Endodermal cell (in vitro differentiated cells): Measurements from ENCODE around the gene ZNF429. TPM values are rescaled to one million over a fixed set of nuclear protein-coding genes. Genes with fewer than 3 reads are reported as not detected.

Experiments
- DNase-seq: peaks from one replicate; pipeline ENCODE4 v3.0.0-alpha.2; 2017
- H3K27ac ChIP-seq: 2 replicates; pipeline ENCODE4 v1.5.1; 2013; ENCODE audit warnings: mild to moderate bottlenecking, low read depth, low read length, moderate library complexity
- H3K27me3 ChIP-seq: 2 replicates; pipeline ENCODE4 v1.6.1; 2013; ENCODE audit warnings: mild to moderate bottlenecking, low read length, moderate library complexity; ENCODE audit not compliant: insufficient read depth, control insufficient read depth, poor library complexity, severe bottlenecking
- H3K36me3 ChIP-seq: 2 replicates; pipeline ENCODE4 v1.7.0; 2013; ENCODE audit warnings: mild to moderate bottlenecking, low read length, moderate library complexity; ENCODE audit not compliant: control insufficient read depth, insufficient read depth
- H3K4me1 ChIP-seq: one replicate; pipeline ENCODE4 v1.7.0; 2013; ENCODE audit warnings: low read length; ENCODE audit not compliant: control insufficient read depth, insufficient read depth
- H3K4me3 ChIP-seq: 2 replicates; pipeline ENCODE4 v1.5.1; 2013; ENCODE audit warnings: mild to moderate bottlenecking, low read length, moderate library complexity
- H3K9ac ChIP-seq: 2 replicates; pipeline ENCODE4 v1.6.1; 2013; ENCODE audit warnings: mild to moderate bottlenecking, low read length, moderate library complexity; ENCODE audit not compliant: poor library complexity, severe bottlenecking; ENCODE audit errors: extremely low read depth
- H3K9me3 ChIP-seq: 2 replicates; pipeline ENCODE4 v1.6.1; 2013; ENCODE audit warnings: mild to moderate bottlenecking, low read length, moderate library complexity; ENCODE audit not compliant: control insufficient read depth
- H3K27ac Mint-ChIP-seq: 2 replicates; pipeline ENCODE4 v1.8.0; 2020; ENCODE audit warnings: mixed read lengths
- H3K27me3 Mint-ChIP-seq: 2 replicates; pipeline ENCODE4 v1.8.0; 2021; ENCODE audit warnings: mild to moderate bottlenecking, mixed read lengths; ENCODE audit not compliant: insufficient read depth
- H3K36me3 Mint-ChIP-seq: 2 replicates; pipeline ENCODE4 v1.8.0; 2020; ENCODE audit warnings: low read depth, mixed read lengths
- H3K4me1 Mint-ChIP-seq: 2 replicates; pipeline ENCODE4 v1.8.0; 2020; ENCODE audit warnings: mixed read lengths
- H3K4me3 Mint-ChIP-seq: 2 replicates; pipeline ENCODE4 v1.8.0; 2020; ENCODE audit warnings: mild to moderate bottlenecking, moderate library complexity, mixed read lengths
- H3K9me3 Mint-ChIP-seq: 2 replicates; pipeline ENCODE4 v1.8.0; 2020; ENCODE audit warnings: mild to moderate bottlenecking, mixed read lengths
- WGBS, 2 experiments: methylation state at CpG; one replicate each; pipeline versions ENCODE4 v1.1.5 to v1.1.7; 2013; ENCODE audit warnings: missing lambda C conversion rate in 2 of 2, mixed read lengths in 1 of 2; ENCODE audit not compliant: insufficient coverage in 1 of 2, insufficient read length in 1 of 2; 5-methylcytosine and 5-hydroxymethylcytosine counted together
- total RNA-seq, 2 donors: library from RNA; stranded (reverse); fragmentation: NEBNext Ultra II Directional in 1 of 2; extraction: Animal tissue kit (Norgen Biotek cat#: 25700) in 1 of 2; gene quantifications; 2 replicates in 1 of 2; 3 replicates in 1 of 2; pipeline ENCODE4 v1.2.1, GENCODE V29; 2021
- TF ChIP-seq, protein P1 (sequence below): fragments of 200-600 bp; sonication (generic); conservative IDR thresholded peaks from 2 replicates; pipeline ENCODE4 v1.5.0; 2021; ENCODE audit warnings: antibody characterized with exemption, mild to moderate bottlenecking

Gene ZNF429
- total RNA-seq, 2 donors from 2014 or later = 14.3 to 23.2 TPM

DNA sequence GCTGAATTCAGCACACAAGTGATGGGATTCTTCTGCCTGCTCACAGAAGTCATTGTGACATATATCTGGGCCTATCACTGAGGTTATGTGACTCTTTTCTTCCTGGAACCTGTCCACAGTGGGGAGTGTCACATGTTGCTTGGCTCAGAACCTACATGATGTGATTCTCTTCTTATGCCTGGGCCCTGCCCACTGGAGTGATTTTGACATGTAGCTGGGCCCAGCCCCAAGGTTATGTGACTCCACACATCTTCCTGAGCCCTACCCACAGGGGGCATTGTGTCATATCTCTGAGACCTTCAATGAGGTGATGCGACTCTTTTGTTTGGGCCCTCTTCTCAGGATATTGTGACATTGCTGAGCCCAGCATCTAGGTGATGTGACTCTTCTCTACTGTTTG lies 17.4 kb upstream of the ZNF429 start:
- peak; percentile 24 for DNase-seq
- no peak overlapping the region for H3K9ac ChIP-seq
- H3K27me3 ChIP-seq = no peaks in the 10 kb centered on the region
- H3K9me3 ChIP-seq = peaks cover 3% of the 10 kb centered on the region
- H3K36me3 ChIP-seq = no peaks in the 10 kb centered on the region
- no peak overlapping the region for H3K4me3 ChIP-seq
- TF ChIP-seq, protein P1, sequence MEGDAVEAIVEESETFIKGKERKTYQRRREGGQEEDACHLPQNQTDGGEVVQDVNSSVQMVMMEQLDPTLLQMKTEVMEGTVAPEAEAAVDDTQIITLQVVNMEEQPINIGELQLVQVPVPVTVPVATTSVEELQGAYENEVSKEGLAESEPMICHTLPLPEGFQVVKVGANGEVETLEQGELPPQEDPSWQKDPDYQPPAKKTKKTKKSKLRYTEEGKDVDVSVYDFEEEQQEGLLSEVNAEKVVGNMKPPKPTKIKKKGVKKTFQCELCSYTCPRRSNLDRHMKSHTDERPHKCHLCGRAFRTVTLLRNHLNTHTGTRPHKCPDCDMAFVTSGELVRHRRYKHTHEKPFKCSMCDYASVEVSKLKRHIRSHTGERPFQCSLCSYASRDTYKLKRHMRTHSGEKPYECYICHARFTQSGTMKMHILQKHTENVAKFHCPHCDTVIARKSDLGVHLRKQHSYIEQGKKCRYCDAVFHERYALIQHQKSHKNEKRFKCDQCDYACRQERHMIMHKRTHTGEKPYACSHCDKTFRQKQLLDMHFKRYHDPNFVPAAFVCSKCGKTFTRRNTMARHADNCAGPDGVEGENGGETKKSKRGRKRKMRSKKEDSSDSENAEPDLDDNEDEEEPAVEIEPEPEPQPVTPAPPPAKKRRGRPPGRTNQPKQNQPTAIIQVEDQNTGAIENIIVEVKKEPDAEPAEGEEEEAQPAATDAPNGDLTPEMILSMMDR = no peak
- Mint-ChIP-seq H3K27me3 (no peaks in the 10 kb centered on the region), H3K36me3 (peaks cover 61% of the 10 kb centered on the region), H3K27ac (no peak overlapping the region), H3K4me1 (no peaks in the 10 kb centered on the region), H3K9me3 (peaks cover 34% of the 10 kb centered on the region), H3K4me3 (no peak overlapping the region)
- H3K4me1 ChIP-seq = no peaks in the 10 kb centered on the region
- H3K27ac ChIP-seq = no peak overlapping the region
- 82% methylated on average over 1 of the region's 1 CpG for WGBS, 2 experiments

DNA sequence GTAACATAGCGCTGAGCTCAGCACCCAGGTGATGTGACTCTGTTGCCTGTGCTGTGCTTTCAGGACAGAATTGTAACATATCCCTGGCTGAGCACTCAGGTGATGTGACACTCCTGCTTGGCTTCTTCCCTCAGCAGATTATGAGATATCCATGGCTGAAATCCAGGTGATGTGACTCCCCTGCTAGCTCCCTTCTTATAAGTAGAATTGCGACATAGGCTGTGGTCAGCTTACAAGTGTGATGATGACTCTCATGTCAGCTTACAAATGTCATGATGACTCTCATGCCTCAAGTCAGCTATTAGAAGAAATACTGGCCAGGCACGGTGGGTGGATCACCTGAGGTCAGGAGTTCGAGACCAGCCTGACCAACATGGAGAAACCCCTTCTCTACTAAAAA lies 14.3 kb upstream of the ZNF429 start:
- H3K4me1 Mint-ChIP-seq = no peaks in the 10 kb centered on the region
- no peak for DNase-seq
- no peak overlapping the region for H3K4me3 ChIP-seq
- no peak overlapping the region for H3K27ac Mint-ChIP-seq
- TF ChIP-seq, protein P1 = no peak
- WGBS, 2 experiments = 45 to 59% methylated on average over 2 to 4 of the region's 4 CpGs
- H3K36me3 Mint-ChIP-seq = peaks cover 75% of the 10 kb centered on the region
- H3K9me3 ChIP-seq = peaks cover 14% of the 10 kb centered on the region
- H3K36me3 ChIP-seq = no peaks in the 10 kb centered on the region
- no peak overlapping the region for H3K4me3 Mint-ChIP-seq
- no peaks in the 10 kb centered on the region for H3K27me3 Mint-ChIP-seq
- no peaks in the 10 kb centered on the region for H3K27me3 ChIP-seq
- H3K9me3 Mint-ChIP-seq = peaks cover 18% of the 10 kb centered on the region
- no peak overlapping the region for H3K27ac ChIP-seq
- no peaks in the 10 kb centered on the region for H3K4me1 ChIP-seq
- H3K9ac ChIP-seq = no peak overlapping the region

DNA sequence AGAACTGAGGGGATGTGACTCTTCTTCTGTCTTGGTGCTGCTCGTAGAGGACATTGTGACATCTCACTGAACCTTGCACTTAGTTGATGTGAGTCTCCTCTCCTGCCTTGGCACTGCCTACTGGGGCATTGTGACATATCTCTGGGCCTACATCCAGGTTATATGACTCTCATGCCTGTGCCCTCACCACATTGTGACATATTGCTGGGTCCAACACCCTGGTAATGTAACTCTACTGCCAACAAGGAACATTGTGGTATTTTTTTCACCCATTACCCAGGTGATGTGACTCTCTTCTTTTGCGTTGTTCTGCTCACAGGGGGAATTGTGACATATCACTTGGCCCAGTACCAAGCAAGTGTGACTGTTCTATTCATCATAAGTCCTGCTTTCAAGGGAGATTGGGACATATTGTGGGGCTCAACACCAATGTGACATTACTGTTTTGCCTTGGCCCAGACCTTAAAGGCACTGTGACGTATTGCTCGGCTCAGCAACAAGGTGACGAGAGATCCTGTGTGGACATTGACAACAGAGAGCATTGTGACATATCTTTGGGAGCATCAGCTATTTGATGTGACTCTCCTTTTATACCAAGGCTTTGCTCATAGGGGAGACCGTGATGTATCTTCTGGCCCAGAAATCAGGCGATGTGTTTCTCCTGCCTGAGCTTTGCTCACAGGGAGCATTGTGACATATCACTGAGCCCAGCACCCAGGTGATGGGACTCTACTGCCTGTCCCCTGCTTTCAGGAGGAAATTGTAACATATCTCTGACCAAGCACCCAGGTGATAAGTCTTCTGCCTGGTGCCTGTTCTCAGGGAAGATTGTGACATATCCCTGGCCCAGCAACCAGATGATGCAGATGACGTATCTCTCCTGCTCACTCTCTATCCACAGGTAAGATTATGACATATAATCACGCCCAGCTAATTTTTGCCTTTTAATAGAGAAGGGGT lies 12.2 kb upstream of the ZNF429 start:
- Mint-ChIP-seq H3K9me3 (peaks cover 26% of the 10 kb centered on the region), H3K36me3 (peaks cover 86% of the 10 kb centered on the region)

More for the DNA sequence above, 12.2 kb upstream of the ZNF429 start:
- Histone ChIP-seq H3K36me3 (no peaks in the 10 kb centered on the region), H3K9ac (no peak overlapping the region), H3K9me3 (peaks cover 28% of the 10 kb centered on the region), H3K27ac (no peak overlapping the region), H3K4me3 (no peak overlapping the region), H3K4me1 (no peaks in the 10 kb centered on the region), H3K27me3 (no peaks in the 10 kb centered on the region)
- TF ChIP-seq, protein P1 = no peak
- no peak for DNase-seq
- no peaks in the 10 kb centered on the region for H3K27me3 Mint-ChIP-seq
- no peak overlapping the region for H3K4me3 Mint-ChIP-seq
- no peaks in the 10 kb centered on the region for H3K4me1 Mint-ChIP-seq
- WGBS, 2 experiments = 88 to 94% methylated on average over 7 to 9 of the region's 9 CpGs
- no peak overlapping the region for H3K27ac Mint-ChIP-seq
